PC-3 (cell line): ENCODE measurements around the gene DDX21.

Experiments
- CTCF ChIP-seq: fragments of 300-600 bp; sonication (generic); conservative IDR thresholded peaks from 2 replicates; pipeline ENCODE4 v1.5.1; 2017; ENCODE audit warnings: antibody characterized with exemption, low read depth, mild to moderate bottlenecking, low read length
- EZH2 ChIP-seq: fragments of 300-600 bp; sonication (generic); IDR thresholded peaks from one replicate; pipeline ENCODE4 v1.6.1; 2017; ENCODE audit warnings: antibody characterized with exemption, mild to moderate bottlenecking, low read length; ENCODE audit not compliant: unreplicated experiment

DNA sequence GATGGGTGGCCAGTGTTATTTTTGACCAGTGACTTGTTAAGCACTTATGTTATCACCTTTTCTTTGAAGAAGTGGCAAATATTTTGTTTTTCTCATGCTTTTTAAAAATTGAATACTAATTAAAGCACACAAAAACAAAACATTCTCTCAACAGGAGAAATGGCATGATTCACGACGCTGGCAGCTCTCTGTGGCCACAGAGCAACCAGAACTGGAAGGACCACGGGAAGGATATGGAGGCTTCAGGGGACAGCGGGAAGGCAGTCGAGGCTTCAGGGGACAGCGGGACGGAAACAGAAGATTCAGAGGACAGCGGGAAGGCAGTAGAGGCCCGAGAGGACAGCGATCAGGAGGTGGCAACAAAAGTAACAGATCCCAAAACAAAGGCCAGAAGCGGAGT lies 26.4 kb downstream of the DDX21 start:
- TF ChIP-seq CTCF, result no peak
- TF ChIP-seq EZH2, result no peak
